Lung (tissue), 12 donors: ENCODE results near the gene EFHC2. TPM values are rescaled to one million over a fixed set of nuclear protein-coding genes. Genes with fewer than 3 reads are reported as not detected.

ENCODE experiments used
- ATAC-seq: fragments of 200-7000 bp; cut with Tn5 transposase; one replicate; pipeline ENCODE4 v1.9.1; 2020; ENCODE audit warnings: moderate number of reproducible peaks; ENCODE audit not compliant: insufficient read depth, low FRiP score
- DNase-seq, 3 donors: peaks; one replicate each; pipeline ENCODE4 v3.0.0-alpha.2; 2013 to 2017
- H3K27ac ChIP-seq, 2 donors: one replicate each; pipeline ENCODE4 v1.5.1; 2013; ENCODE audit warnings: mild to moderate bottlenecking in 2 of 2, moderate library complexity in 2 of 2, control low read depth in 1 of 2, inconsistent platforms in 1 of 2, low read depth in 1 of 2, low read length in 1 of 2
- H3K27me3 ChIP-seq, 3 donors: one replicate each; pipeline ENCODE4 v1.5.1; 2013; ENCODE audit warnings: low read length in 2 of 3; ENCODE audit not compliant: control insufficient read depth in 3 of 3, insufficient read depth in 3 of 3
- H3K36me3 ChIP-seq, 4 donors: one replicate each; pipeline ENCODE4 v1.5.1; 2013; ENCODE audit warnings: low read length in 4 of 4, mild to moderate bottlenecking in 1 of 4, moderate library complexity in 1 of 4; ENCODE audit not compliant: control insufficient read depth in 4 of 4, insufficient read depth in 4 of 4
- H3K4me1 ChIP-seq, 5 donors: one replicate each; pipeline ENCODE4 v1.5.1; 2013; ENCODE audit warnings: low read length in 5 of 5, mild to moderate bottlenecking in 2 of 5, moderate library complexity in 1 of 5; ENCODE audit not compliant: control insufficient read depth in 5 of 5, insufficient read depth in 5 of 5
- H3K4me3 ChIP-seq: one replicate; pipeline ENCODE4 v1.5.1; 2013; ENCODE audit warnings: mild to moderate bottlenecking, control low read depth, moderate library complexity
- H3K9ac ChIP-seq, 2 donors: one replicate each; pipeline ENCODE4 v1.5.1; 2013; ENCODE audit warnings: low read length in 2 of 2, control low read depth in 1 of 2; ENCODE audit not compliant: insufficient read depth in 1 of 2
- H3K9me3 ChIP-seq, 4 donors: one replicate each; pipeline ENCODE4 v1.5.1; 2013; ENCODE audit warnings: low read length in 3 of 4, mild to moderate bottlenecking in 1 of 4, moderate library complexity in 1 of 4; ENCODE audit not compliant: control insufficient read depth in 4 of 4, insufficient read depth in 3 of 4
- WGBS, 2 donors: extraction: QIAGEN DNeasy Blood & Tissue Kit; methylation state at CpG; one replicate each; pipeline ENCODE4 v1.1.7; 2013; 5-methylcytosine and 5-hydroxymethylcytosine counted together
- polyA plus RNA-seq, 2 donors: library from polyadenylated mRNA; stranded (reverse); fragments of 200-250 nt; gene quantifications; one replicate each; pipeline ENCODE4 v1.2.1, GENCODE V29; 2013
- total RNA-seq, 2 donors: library from RNA; depleted of rRNA in 1 of 2; stranded (reverse); fragments of >200 nt in 1 of 2; gene quantifications; one replicate each; pipeline ENCODE4 v1.2.1, GENCODE V29; 2014 to 2021
- TF ChIP-seq, protein P1 (sequence below): IDR thresholded peaks from 2 replicates; pipeline ENCODE4 v1.5.1; 2012; ENCODE audit warnings: mild to moderate bottlenecking; ENCODE audit errors: control extremely low read depth, extremely low read depth
- donor health status: control.
- donor health status: control.
- donor health status: Bipolar disorder and iron deficiency.
- donor health status: healthy.
- donor health status: DM: yes; HTN: yes; CAD: no.

EFHC2 gene
- total and polyA plus RNA-seq, 4 donors = 2.4 to 8.3 (median 5.0) TPM

DNA sequence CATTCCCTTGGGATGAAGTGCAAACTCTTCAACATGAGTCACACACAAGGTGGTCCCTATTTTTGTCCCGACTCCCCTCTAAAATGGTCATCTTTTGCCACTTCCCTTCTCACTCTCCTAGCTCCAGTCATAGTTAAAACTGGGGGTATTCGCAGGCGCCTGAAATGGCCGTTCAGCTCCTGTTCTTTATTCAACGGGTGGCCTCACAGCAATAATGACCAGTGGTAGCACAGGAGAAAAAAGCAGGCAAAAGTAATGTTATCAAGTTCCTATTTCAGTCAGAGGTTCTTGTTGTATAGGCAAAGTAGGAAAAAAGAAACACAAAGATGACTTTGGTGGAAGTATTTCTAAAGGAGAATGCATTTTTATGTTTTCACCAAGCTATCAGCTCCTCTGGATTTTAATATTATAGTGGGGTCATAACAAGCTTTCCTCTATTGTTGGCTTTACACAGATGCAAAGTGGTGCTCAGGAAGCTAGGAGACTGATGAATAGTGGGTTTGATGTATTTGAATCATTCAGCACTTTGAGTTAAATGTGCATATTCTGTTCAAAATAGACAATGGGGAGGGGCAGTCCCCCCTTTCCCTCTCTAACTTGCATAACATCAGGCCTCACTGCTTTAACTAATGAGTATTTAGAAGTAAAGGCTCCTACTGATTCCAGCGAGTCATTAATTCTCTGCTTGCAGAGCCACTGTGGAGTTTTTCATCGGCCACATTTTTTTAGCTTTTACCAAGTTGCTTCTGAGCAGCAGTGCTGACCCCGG, 199.1 kb downstream of the EFHC2 start:
- no peak overlapping the region for H3K9ac ChIP-seq
- no peak overlapping the region for H3K27ac ChIP-seq
- TF ChIP-seq, protein P1, sequence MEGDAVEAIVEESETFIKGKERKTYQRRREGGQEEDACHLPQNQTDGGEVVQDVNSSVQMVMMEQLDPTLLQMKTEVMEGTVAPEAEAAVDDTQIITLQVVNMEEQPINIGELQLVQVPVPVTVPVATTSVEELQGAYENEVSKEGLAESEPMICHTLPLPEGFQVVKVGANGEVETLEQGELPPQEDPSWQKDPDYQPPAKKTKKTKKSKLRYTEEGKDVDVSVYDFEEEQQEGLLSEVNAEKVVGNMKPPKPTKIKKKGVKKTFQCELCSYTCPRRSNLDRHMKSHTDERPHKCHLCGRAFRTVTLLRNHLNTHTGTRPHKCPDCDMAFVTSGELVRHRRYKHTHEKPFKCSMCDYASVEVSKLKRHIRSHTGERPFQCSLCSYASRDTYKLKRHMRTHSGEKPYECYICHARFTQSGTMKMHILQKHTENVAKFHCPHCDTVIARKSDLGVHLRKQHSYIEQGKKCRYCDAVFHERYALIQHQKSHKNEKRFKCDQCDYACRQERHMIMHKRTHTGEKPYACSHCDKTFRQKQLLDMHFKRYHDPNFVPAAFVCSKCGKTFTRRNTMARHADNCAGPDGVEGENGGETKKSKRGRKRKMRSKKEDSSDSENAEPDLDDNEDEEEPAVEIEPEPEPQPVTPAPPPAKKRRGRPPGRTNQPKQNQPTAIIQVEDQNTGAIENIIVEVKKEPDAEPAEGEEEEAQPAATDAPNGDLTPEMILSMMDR = no peak
- H3K9me3 ChIP-seq = peaks cover 0 to 2% (median 0%) of the 10 kb centered on the region in 4 donors
- no peak for ATAC-seq
- H3K4me1 ChIP-seq = no peaks in the 10 kb centered on the region
- no peak for DNase-seq
- peaks cover 0 to 28% (median 14%) of the 10 kb centered on the region in 3 donors for H3K27me3 ChIP-seq
- H3K36me3 ChIP-seq = no peaks in the 10 kb centered on the region
- no peak overlapping the region for H3K4me3 ChIP-seq
- 41 to 85% methylated on average over 8 of the region's 8 CpGs for WGBS, 2 donors

DNA sequence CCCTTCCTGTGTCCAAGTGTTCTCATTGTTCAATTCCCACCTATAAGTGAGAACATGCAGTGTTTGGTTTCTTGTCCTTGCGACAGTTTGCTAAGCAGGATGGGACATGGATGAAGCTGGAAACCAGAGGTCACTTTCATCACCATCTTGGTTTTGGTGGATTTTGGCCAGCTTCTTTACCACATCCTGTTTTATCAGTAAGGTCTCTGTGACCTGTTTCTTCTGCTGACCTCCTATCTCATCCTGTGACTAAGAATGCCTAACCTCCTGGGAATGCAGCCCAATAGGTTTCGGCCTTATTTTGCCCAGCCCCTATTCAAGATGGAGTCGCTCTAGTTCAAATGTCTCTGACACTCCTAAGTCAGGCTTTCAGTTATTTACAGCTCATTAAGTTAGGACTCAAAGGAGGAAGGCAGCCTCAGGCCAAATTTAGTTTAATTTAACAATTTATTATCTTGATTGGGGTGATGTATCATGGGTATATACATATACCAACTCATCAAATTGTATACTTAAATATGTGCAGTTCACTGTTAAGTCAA, 200.3 kb downstream of the EFHC2 start:
- TF ChIP-seq, protein P1 = no peak
- H3K4me1 ChIP-seq = no peaks in the 10 kb centered on the region
- H3K9ac ChIP-seq = no peak overlapping the region
- H3K9me3 ChIP-seq = peaks cover 0 to 4% (median 0%) of the 10 kb centered on the region in 4 donors
- 92 to 96% methylated on average over 2 to 3 of the region's 3 CpGs for WGBS, 2 donors
- no peak overlapping the region for H3K27ac ChIP-seq
- no peak for DNase-seq
- H3K4me3 ChIP-seq = no peak overlapping the region
- H3K27me3 ChIP-seq = peaks cover 0 to 28% (median 14%) of the 10 kb centered on the region in 3 donors
- no peak for ATAC-seq
- no peaks in the 10 kb centered on the region for H3K36me3 ChIP-seq

- peaks cover 0 to 19% (median 9%) of the 10 kb centered on the region in 3 donors for H3K27me3 ChIP-seq
- H3K27ac ChIP-seq = no peak overlapping the region
- H3K9ac ChIP-seq = no peak overlapping the region
- H3K4me1 ChIP-seq = no peaks in the 10 kb centered on the region
- H3K9me3 ChIP-seq = no peaks in the 10 kb centered on the region
- ATAC-seq (no peak), DNase-seq (no peak)
- H3K4me3 ChIP-seq = no peak overlapping the region
- no peaks in the 10 kb centered on the region for H3K36me3 ChIP-seq
- 73 to 88% methylated on average over 2 of the region's 2 CpGs for WGBS, 2 donors
- TF ChIP-seq, protein P1 = no peak
Measured at GRCh38 chrX:44130189-44130588, 213.3 kb downstream of the EFHC2 start.
